HG03354 (cell line): Measurements from ENCODE around the gene HOXA1.
"Not testable (repeated sequence)": the region's sequence is repeated elsewhere in the genome, so short reads cannot be mapped to it uniquely, and the experiment has no call there.

ENCODE experiments used
- ATAC-seq: cut with Tn5 transposase; IDR thresholded peaks from one replicate; pipeline ENCODE4 v1.9.1; 2021; ENCODE audit warnings: mild to moderate bottlenecking; ENCODE audit not compliant: unreplicated experiment, poor library complexity, severe bottlenecking

The HOXA1 gene

DNA sequence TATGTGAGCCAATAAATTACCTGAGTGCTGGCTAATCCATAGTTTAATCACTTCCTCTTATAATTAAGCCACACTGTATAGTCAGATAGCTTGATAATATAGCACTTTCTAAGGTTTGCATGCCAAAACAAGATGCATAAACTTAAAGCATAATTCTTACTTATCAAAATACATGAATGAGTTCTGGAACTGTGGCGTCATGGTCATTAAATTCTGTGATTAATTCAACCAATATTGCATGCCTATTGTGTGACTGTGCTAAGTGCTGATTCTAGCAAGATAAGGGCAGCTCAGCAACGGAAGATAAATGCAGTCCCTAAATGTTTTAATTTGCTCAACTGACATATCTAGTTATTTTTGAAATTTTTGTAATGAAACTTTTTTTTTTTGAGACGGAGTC is 29.7 kb downstream of the HOXA1 start:
- no peak for ATAC-seq

DNA sequence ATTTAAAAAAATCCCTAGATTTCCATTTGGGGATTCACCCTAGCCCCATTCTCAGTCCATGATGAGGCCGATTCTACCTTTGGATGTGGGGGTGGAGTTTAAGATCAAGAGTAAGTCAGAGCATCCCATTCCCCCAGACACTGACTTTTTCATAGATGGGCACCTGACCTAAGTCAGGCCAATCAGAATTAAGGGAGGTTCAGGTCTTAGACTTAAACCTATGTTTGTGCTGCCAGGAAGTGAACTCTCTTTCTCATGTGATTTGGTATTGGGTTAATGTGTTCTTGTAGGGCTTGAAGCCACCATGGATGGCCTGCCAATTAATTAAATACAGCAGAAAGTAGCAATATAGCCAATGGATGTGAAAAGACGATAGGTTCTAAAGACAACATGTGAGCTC is 30.1 kb downstream of the HOXA1 start:
- no peak for ATAC-seq

DNA sequence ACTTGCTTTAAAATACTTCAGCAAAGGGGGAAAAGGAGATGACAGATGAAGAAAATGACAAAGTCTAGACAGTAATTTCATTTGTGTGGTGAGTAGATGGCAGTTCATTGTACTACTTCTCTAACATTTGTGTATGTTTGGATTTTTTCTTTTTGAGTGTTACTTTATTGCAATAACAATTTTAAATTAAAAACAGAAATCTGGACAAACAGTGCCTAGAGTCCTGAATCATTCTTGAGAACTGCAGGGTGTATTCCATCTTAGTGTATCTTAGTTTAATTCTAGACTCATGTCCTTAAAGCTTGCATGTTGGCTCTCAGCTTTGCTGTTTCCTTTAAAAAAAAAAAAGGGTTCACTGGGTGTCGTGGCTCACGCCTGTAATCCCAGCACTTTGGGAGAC is 31.1 kb downstream of the HOXA1 start:
- no peak for ATAC-seq

DNA sequence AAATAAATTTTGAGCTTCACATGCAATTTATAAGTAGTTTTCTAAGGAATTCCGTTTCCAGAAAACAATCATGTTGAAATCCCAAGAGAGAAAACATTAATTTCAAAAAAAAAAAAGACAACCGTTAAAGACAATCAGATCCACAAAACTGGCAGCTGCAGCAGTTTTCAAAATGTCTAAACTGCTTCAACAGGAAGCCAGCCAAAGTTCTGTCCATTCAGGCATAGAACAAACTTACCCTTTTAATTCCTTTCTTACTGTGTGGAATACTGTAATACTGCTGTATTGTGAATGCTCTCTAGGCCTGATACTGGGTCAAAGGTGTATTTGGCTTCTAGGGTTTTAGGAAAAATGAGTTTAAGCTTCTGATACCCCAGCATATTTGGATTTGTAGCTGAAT is 31.6 kb downstream of the HOXA1 start:
- ATAC-seq = no peak

DNA sequence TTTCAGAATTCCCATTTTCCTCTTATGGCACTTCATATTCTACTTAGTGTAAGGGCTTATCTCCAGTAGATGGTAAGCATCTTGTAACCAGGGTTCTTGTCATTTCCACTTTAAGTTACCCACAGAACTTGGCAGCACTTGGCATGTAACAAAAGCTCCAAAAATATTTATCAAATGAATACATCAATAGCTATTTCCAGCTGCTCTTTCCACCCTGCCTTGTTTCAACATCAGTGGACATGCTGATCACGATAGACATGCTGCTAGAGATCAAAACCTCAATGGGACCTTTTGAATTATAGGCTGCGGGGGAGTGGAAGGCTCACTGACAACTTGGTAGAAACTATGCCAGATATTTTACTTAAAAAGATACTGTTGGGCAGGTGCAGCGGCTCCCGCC is 32.9 kb downstream of the HOXA1 start:
- ATAC-seq = no peak

DNA sequence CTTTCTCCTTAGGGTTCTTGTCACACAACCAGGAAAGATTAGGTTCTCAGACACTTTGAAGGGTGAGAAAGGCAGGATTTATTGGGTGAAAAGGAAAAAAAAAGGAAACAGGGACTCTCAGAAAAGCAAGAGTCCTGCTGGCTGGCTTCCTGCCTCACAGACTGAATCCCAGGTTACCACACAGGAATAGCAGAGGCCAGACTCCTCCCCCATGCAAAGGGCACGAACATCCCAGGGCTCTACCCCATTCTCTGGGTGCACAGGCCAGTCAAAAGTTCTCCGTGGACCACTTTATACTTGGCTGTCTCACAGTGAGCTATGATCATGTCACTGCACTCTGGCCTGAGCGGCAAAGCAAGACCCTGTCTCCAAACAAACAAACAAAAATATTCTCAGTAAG is 42.6 kb downstream of the HOXA1 start:
- ATAC-seq = no peak

DNA sequence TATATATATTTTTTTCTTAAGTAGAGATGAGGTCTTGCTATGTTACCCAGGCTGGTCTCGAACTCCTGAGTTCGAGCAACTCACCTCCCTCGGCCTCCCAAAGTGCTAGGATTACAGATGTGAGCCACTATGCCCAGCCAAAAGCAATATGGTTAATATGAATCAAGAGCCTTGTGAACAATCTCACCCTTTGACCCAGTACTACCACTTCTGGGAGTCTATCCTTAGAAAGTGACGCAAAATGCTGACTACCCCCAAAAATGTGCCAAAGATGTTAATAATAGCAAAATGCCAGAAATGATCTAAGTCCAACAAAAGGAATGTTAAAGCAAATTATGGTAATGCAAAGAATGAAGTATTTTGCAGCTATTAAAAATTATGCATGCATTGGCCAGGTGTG is 44.3 kb downstream of the HOXA1 start:
- ATAC-seq = no peak

DNA sequence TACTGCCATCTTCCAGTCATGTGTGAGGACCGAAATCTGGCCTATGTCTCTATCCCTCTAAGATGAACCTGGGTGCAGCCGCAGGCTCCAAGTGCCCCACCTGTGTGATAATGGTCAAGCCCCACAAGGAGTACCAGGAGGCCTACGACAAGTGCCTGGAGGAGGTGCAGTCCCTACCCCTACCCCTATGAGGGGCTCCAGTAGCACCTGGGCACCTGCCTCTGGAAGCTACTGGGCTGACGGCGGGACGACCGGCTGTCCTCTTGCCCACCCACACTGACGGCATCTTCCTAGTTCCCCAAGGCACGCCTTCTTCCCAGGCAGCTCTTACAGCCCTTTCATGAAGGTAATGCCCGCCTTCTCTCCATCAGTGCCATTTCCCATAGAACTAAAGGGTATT is 47.4 kb downstream of the HOXA1 start:
- ATAC-seq = no peak

DNA sequence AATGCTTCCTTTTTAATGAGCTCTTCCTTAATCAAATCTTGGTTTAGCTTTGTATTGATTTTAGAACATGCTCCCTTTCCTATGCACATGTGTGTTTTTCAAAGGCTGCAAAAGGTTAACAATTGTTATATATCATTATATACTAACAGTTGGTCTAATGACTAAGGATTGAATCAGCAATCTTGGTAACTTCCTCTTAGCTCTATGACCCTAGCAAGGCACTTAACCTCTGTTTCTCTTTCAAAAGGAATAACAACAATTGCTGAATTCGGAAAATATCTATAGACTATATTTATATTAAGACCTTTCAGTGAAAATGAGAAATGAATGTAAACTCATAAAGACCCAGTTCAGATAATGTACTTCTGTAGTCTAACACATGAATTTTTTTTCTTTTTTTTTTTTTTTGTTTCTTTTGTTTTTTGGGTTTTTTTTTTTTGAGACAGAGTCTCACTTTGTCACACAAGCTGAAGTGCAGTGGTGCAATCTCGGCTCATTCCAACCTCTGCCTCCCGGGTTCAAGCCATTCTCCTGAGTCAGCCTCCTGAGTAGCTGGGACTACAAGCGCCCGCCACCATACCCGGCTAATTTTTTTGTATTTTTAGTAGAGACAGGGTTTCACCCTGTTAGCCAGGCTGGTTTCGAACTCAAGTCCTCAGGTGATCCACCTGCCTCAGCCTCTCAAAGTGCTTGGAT is 48.8 kb downstream of the HOXA1 start:
- no peak for ATAC-seq

DNA sequence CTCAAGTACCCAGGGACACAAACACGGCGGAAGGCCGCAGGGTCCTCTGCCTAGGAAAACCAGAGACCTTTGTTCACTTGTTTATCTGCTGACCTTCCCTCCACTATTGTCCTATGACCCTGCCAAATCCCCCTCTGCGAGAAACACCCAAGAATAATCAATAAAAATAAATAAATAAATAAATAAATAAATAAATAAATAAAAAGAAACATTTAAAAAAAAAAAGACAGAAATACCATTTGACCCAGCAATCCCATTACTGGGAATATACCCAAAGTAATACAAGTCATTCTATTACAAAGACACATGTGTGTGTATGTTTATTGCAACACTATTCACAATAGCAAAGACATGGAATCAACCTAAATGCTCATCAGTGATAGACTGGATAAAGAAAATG is 49.8 kb downstream of the HOXA1 start:
- ATAC-seq = not testable (repeated sequence)

DNA sequence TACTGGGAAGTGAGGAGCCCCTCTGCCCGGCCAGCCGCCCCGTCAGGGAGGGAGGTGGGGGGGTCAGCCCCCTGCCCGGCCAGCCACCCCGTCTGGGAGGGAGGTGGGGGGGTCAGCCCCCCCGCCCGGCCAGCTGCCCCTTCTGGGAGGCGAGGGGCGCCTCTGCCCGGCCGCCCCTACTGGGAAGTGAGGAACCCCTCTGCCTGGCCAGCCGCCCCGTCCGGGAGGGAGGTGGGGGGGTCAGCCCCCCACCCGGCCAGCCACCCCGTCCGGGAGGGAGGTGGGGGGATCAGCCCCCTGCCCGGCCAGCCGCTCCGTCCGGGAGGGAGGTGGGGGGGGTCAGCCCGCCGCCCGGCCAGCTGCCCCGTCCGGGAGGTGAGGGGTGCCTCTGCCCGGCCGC is 50.7 kb downstream of the HOXA1 start:
- ATAC-seq = not testable (repeated sequence)
